BE2C (cell line): ENCODE data around the gene SMIM13.

ENCODE experiments used
- DNase-seq: peaks from one replicate; pipeline ENCODE4 v3.0.0-alpha.2; 2020
- H3K27me3 ChIP-seq: fragments of 250-450 bp; sonication (Bioruptor Pico); 2 replicates; pipeline ENCODE4 v1.5.1; 2020; ENCODE audit warnings: mild to moderate bottlenecking
- H3K36me3 ChIP-seq: fragments of 250-450 bp; sonication (Bioruptor Pico); 2 replicates; pipeline ENCODE4 v1.5.1; 2020; ENCODE audit warnings: mild to moderate bottlenecking
- H3K4me1 ChIP-seq: fragments of 250-450 bp; sonication (Bioruptor Pico); 2 replicates; pipeline ENCODE4 v1.5.1; 2020
- H3K4me3 ChIP-seq: 2 replicates; pipeline ENCODE4 v1.5.1; 2011; ENCODE audit warnings: low read depth, low read length
- H3K9me3 ChIP-seq: fragments of 250-450 bp; sonication (Bioruptor Pico); 2 replicates; pipeline ENCODE4 v1.5.1; 2020
- CTCF ChIP-seq: IDR thresholded peaks from 2 replicates; pipeline ENCODE4 v1.5.1; 2012; ENCODE audit warnings: mild to moderate bottlenecking, low read depth, low read length

SMIM13 gene

GRCh38 chr6:11130605-11131004 is 37.0 kb downstream of the SMIM13 start:
- Histone ChIP-seq H3K27me3 (no peaks in the 10 kb centered on the region), H3K9me3 (no peaks in the 10 kb centered on the region), H3K36me3 (peaks cover 7% of the 10 kb centered on the region), H3K4me3 (no peak overlapping the region), H3K4me1 (peaks cover 3% of the 10 kb centered on the region; the same call in 1 of the 2 replicates)
- TF ChIP-seq CTCF = no peak
- DNase-seq = no peak

GRCh38 chr6:11132194-11132888 is 38.7 kb downstream of the SMIM13 start:
- H3K36me3 ChIP-seq = peaks cover 7% of the 10 kb centered on the region
- TF ChIP-seq CTCF = no peak
- DNase-seq = no peak

GRCh38 chr6:11133281-11133680 is 39.6 kb downstream of the SMIM13 start:
- TF ChIP-seq CTCF = no peak

More at GRCh38 chr6:11132194-11132888, 38.7 kb downstream of the SMIM13 start:
- H3K4me3 ChIP-seq = no peak overlapping the region
- no peaks in the 10 kb centered on the region for H3K9me3 ChIP-seq
- no peaks in the 10 kb centered on the region for H3K27me3 ChIP-seq
- H3K4me1 ChIP-seq = peaks cover 3% of the 10 kb centered on the region; the same call in 1 of the 2 replicates

GRCh38 chr6:11136809-11137208 is 43.2 kb downstream of the SMIM13 start:
- H3K4me1 ChIP-seq = peaks cover 3% of the 10 kb centered on the region; the same call in 1 of the 2 replicates
- H3K9me3 ChIP-seq = no peaks in the 10 kb centered on the region
- peaks cover 7% of the 10 kb centered on the region for H3K36me3 ChIP-seq
- H3K4me3 ChIP-seq = no peak overlapping the region
- no peak for TF ChIP-seq CTCF
- DNase-seq = no peak
- no peaks in the 10 kb centered on the region for H3K27me3 ChIP-seq

More at GRCh38 chr6:11133281-11133680, 39.6 kb downstream of the SMIM13 start:
- Histone ChIP-seq H3K27me3 (no peaks in the 10 kb centered on the region), H3K36me3 (peaks cover 7% of the 10 kb centered on the region), H3K4me3 (no peak overlapping the region), H3K4me1 (peaks cover 3% of the 10 kb centered on the region; the same call in 1 of the 2 replicates), H3K9me3 (no peaks in the 10 kb centered on the region)
- no peak for DNase-seq

- no peaks in the 10 kb centered on the region for H3K27me3 ChIP-seq
- TF ChIP-seq CTCF = no peak
- peaks cover 7% of the 10 kb centered on the region for H3K36me3 ChIP-seq
- no peak for DNase-seq
- H3K9me3 ChIP-seq = no peaks in the 10 kb centered on the region
- H3K4me1 ChIP-seq = no peaks in the 10 kb centered on the region
- H3K4me3 ChIP-seq = no peak overlapping the region
Observed at GRCh38 chr6:11139051-11139960, 45.7 kb downstream of the SMIM13 start.
